K562 (cell line): ENCODE results near the gene PAX8. TPM values are rescaled to one million over a fixed set of nuclear protein-coding genes. Genes with fewer than 3 reads are reported as not detected.
A peak's percentile ranks its signal among the peaks of the same experiment; 100 is the strongest.

Experiments
- BCL6 ChIP-seq: fragments of 250-450 bp; sonication (Bioruptor Pico); IDR thresholded peaks from 2 replicates; pipeline ENCODE4 v1.4.0; 2020
- BRF1 ChIP-seq: IDR thresholded peaks from 3 replicates; pipeline ENCODE4 v1.6.1; 2011; ENCODE audit warnings: borderline replicate concordance, mild to moderate bottlenecking; ENCODE audit not compliant: insufficient read length; ENCODE audit errors: extremely low read depth
- CC2D1A ChIP-seq: fragments of 450-650 bp; IDR thresholded peaks from 2 replicates; pipeline ENCODE4 v1.6.1; 2017; ENCODE audit warnings: mild to moderate bottlenecking
- DPF2 ChIP-seq: fragments of 450-650 bp; IDR thresholded peaks from 2 replicates; pipeline ENCODE4 v1.6.1; 2016
- ELF2 ChIP-seq: fragments of 250-450 bp; sonication (Bioruptor Pico); IDR thresholded peaks from 2 replicates; pipeline ENCODE4 v1.5.0; 2021; ENCODE audit warnings: mild to moderate bottlenecking
- ETV6 ChIP-seq, 3 experiments: fragments of 150-350 bp in 1 of 3; sonication (generic) in 1 of 3; formaldehyde crosslinking in 1 of 3; IDR thresholded peaks; 2 replicates each; pipeline versions ENCODE4 v1.6.1 to v1.8.0; 2014 to 2022; ENCODE audit warnings: borderline replicate concordance in 2 of 3, low read depth in 2 of 3, antibody characterized with exemption in 1 of 3, low read length in 1 of 3, mild to moderate bottlenecking in 1 of 3, missing genetic modification reagents in 1 of 3
- HDAC3 ChIP-seq: fragments of 450-650 bp; IDR thresholded peaks from 2 replicates; pipeline ENCODE4 v1.6.1; 2018; ENCODE audit warnings: borderline replicate concordance, mild to moderate bottlenecking, moderate library complexity; ENCODE audit not compliant: partially characterized antibody
- LEF1 ChIP-seq: fragments of 450-650 bp; IDR thresholded peaks from 2 replicates; pipeline ENCODE4 v1.6.1; 2016; ENCODE audit warnings: mild to moderate bottlenecking
- MGA ChIP-seq: fragments of 450-650 bp; IDR thresholded peaks from 2 replicates; pipeline ENCODE4 v1.6.1; 2016; ENCODE audit warnings: mild to moderate bottlenecking, moderate library complexity
- MITF ChIP-seq: IDR thresholded peaks from 2 replicates; pipeline ENCODE4 v1.6.1; 2014; ENCODE audit warnings: antibody characterized with exemption
- PTTG1 ChIP-seq: fragments of 450-650 bp; IDR thresholded peaks from 2 replicates; pipeline ENCODE4 v1.6.1; 2016; ENCODE audit warnings: low read depth, mild to moderate bottlenecking, missing genetic modification characterization, missing compliant biosample characterization
- RCOR1 ChIP-seq, 2 experiments: IDR thresholded peaks; 2 replicates each; pipeline ENCODE4 v1.6.1; 2012; ENCODE audit warnings: low read depth in 2 of 2, low read length in 2 of 2, borderline replicate concordance in 1 of 2, improper control_type of control experiment in 1 of 2
- SMARCA4 ChIP-seq: fragments of 450-650 bp; IDR thresholded peaks from 2 replicates; pipeline ENCODE4 v1.6.1; 2016
- SP1 ChIP-seq: sonication (generic); formaldehyde crosslinking; IDR thresholded peaks from 2 replicates; pipeline ENCODE4 v1.8.1; 2022; ENCODE audit warnings: mild to moderate bottlenecking, missing genetic modification reagents
- SPI1 ChIP-seq: IDR thresholded peaks from 2 replicates; pipeline ENCODE4 v1.6.1; 2011; ENCODE audit warnings: low read depth, low read length, control low read depth, borderline replicate concordance
- STAT5B ChIP-seq: fragments of 250-450 bp; sonication (Bioruptor Pico); IDR thresholded peaks from 2 replicates; pipeline ENCODE4 v1.8.0; 2021; ENCODE audit warnings: mild to moderate bottlenecking, inconsistent platforms
- TRIM28 ChIP-seq: fragments of 450-650 bp; IDR thresholded peaks from 2 replicates; pipeline ENCODE4 v1.6.1; 2017
- ZNF133 ChIP-seq: fragments of 250-450 bp; sonication (Bioruptor Pico); IDR thresholded peaks from 2 replicates; pipeline ENCODE4 v1.4.0; 2020; ENCODE audit warnings: mild to moderate bottlenecking
- ZNF384 ChIP-seq: IDR thresholded peaks from 2 replicates; pipeline ENCODE4 v1.6.1; 2012; ENCODE audit warnings: low read depth, low read length, improper control_type of control experiment
- polyA plus RNA-seq, 8 experiments: library from polyadenylated mRNA; depleted of rRNA in 4 of 8; stranded (reverse) in 5 of 8; unstranded in 3 of 8; fragments of >200 nt; fragmentation: Nextera tagmentation in 2 of 8; fragmentation: Illumina TruSeq in 1 of 8; extraction: Ambion mirVana in 2 of 8; extraction: Trizol in 1 of 8; gene quantifications; 2 replicates each; pipeline versions ENCODE4 v1.2.1 to v1.2.3, GENCODE V29; 2011 to 2014; ENCODE audit warnings: inconsistent platforms in 1 of 8, missing spikeins in 1 of 8
- total RNA-seq, 7 experiments: library from RNA; depleted of rRNA in 6 of 7; stranded (reverse); fragments of >200 nt in 6 of 7; fragmentation: Illumina TruSeq in 2 of 7; extraction: Trizol in 2 of 7; gene quantifications; 2 replicates each; pipeline versions ENCODE4 v1.2.1 to v1.2.3, GENCODE V29; 2011 to 2021; ENCODE audit warnings: low replicate concordance in 1 of 7

The PAX8 gene
- total and polyA plus RNA-seq, 9 of the 15 experiments (the other 6 are each of a cell fraction or from before 2014, with no cell fraction given), result 0.13 to 2.1 (median 0.51) TPM

- TF ChIP-seq SPI1 (0 out of 2 replicates have a peak, but pooled peaks have one; percentile 26), STAT5B (no peak), SP1 (CRISPR knock-in tag) (no peak), TRIM28 (no peak), MGA (no peak), ZNF133 (no peak), SMARCA4 (peak; percentile 79), ETV6 (IDR thresholded peaks at IDR 0.05; ENCODE audit: borderline replicate concordance in 1 of 2, low read depth in 2 of 2, low read length in 1 of 2) (0 out of 4 replicates have a peak, but pooled peaks of 1 of the 2 experiments have one; percentile 42), ETV6 (CRISPR knock-in tag; IDR thresholded peaks at IDR 0.05; ENCODE audit: borderline replicate concordance) (no peak), ELF2 (CRISPR knock-in tag) (no peak), CC2D1A (no peak), MITF (no peak), PTTG1 (no peak), HDAC3 (no peak), BRF1 (no peak), BCL6 (CRISPR knock-in tag) (no peak), ZNF384 (no peak), LEF1 (no peak), DPF2 (peak; percentile 84), RCOR1 (IDR thresholded peaks at IDR 0.05; ENCODE audit: borderline replicate concordance in 1 of 2, low read depth in 2 of 2, low read length in 2 of 2) (no peak)
Measured at GRCh38 chr2:113251118-113251517, 27.6 kb downstream of the PAX8 start (continued).
